HG02678 (cell line): Measurements from ENCODE around the gene CNOT3.
"Not testable (repeated sequence)": the region's sequence is repeated elsewhere in the genome, so short reads cannot be mapped to it uniquely, and the experiment has no call there.

Experiments
- ATAC-seq: cut with Tn5 transposase; IDR thresholded peaks from one replicate; pipeline ENCODE4 v1.9.1; 2021; ENCODE audit warnings: mild to moderate bottlenecking, moderate library complexity; ENCODE audit not compliant: unreplicated experiment

CNOT3 gene

GRCh38 chr19:54165222-54165621 is 27.7 kb downstream of the CNOT3 start:
- no peak for ATAC-seq

- ATAC-seq: peak; percentile 55
Measured at GRCh38 chr19:54168174-54168917, 30.8 kb downstream of the CNOT3 start.

- ATAC-seq: no peak
Measured at GRCh38 chr19:54169149-54169740, 31.7 kb downstream of the CNOT3 start.

GRCh38 chr19:54171736-54172431 is 34.3 kb downstream of the CNOT3 start:
- ATAC-seq: not testable (repeated sequence)

DNA sequence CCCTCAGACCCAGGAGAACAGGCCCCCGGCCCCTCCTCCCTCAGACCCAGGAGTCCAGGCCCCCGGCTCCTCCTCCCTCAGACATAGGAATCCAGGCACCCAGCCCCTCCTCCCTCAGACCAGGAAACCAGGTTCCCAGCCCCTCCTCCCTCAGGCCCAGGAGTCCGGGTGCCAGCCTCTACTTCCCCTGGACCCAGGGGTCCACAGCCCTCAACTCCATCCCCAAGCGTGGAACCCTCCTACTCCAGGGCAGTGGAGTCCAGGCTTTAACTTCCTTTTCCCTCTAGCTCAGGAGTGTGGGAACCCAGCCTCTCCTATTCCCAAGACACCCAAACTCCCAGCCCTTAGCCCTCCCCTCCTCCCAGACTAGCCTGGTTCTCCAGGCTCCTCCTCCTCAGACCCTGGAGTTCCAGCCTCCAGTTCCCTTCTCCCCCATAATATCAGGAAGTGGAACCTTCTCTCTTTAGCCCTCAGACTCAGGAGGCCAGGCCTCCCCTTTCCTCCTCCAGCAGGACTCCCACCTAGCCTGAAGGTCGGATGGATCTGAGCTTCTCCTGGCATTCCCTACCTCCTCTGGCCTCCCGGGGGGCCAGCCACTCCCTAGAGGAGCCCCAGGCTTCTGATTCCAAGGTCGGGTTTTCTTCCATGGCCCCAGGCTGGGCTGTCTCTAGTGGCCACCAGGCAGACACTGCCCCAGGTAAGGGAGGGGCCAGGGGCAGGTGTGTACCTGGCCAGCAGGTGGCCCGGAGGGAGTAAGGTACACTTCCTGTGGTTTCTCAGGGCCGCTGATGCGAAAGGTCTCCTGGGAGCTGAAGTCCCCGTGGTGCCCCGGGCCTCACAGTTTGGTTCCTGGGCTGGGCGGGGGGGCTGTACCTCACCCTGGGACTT is 35.2 kb downstream of the CNOT3 start, which contains the start of gene TMC4:
TSS of gene TMC4 (minus strand) at position 690 of the 888 bp plus-strand sequence. CDS start at position 647, 43 bp downstream.
- no peak for ATAC-seq

DNA sequence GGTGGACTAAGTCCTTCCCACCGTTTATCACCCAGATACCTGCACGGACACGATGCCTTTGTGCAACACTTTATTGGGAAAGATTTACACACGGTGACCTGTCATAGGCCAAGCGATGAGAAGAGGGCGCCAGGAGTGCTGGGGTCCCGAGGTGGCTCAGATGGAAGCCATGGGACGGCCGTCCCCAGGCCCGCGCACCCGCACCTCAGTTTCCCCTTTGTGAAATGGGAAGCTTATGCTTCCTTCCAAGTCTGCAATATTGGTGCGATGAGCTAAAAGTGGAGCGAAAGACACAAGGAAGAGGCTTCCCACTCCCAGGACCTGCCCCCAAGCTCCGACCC is 35.8 kb downstream of the CNOT3 start:
- no peak for ATAC-seq

GRCh38 chr19:54173951-54174834 is 36.6 kb downstream of the CNOT3 start:
- no peak for ATAC-seq

GRCh38 chr19:54178581-54179261 is 41.2 kb downstream of the CNOT3 start:
- no peak for ATAC-seq

- no peak for ATAC-seq
Measured at GRCh38 chr19:54179262-54179852, 41.8 kb downstream of the CNOT3 start.

DNA sequence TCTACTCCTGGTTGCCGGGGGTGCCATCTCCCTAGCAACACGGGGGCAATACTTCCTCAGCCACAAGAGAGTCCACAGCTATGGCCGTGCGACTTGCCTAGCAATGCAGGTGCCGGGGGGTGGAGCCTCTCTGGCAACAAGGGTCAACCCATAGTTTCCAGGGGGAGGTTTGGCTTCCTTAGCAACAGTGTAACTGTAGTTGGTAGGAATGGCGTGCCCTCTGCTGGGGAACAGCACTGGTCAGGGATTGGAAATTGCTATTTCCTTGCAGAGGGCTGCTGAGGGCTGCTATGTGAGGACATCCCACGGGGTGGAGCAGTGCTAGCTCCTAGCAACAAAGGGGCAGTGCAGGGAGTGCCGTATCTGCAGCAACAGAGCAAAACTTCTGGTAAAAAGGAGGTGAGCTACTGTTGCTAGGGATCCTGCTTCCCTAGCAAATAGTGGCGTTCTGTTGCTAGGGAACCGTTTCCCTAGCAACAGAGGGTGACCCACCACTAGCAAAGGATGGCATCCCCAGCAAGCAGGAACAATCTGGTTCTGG is 42.4 kb downstream of the CNOT3 start:
- no peak for ATAC-seq

DNA sequence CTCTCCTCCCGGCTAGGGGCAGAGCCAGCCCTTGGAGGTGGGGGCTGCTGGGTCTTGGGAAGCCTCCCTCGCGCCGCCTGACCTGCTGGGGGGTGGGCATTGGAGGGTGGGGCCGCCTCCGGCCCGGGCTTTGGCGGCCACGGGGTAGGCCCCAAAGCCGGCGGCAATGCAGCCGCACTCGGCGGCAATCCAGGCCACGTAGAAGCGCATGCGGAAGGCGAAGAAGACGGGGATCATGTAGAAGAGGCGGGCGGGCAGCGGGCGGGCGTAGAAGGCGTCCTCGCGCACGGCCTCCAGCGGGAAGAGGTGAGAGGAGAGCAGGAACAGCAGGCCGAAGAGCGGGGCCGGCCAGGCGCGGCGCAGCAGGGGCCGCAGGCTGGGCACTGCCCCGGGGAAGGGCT is 43.1 kb downstream of the CNOT3 start:
- no peak for ATAC-seq

DNA sequence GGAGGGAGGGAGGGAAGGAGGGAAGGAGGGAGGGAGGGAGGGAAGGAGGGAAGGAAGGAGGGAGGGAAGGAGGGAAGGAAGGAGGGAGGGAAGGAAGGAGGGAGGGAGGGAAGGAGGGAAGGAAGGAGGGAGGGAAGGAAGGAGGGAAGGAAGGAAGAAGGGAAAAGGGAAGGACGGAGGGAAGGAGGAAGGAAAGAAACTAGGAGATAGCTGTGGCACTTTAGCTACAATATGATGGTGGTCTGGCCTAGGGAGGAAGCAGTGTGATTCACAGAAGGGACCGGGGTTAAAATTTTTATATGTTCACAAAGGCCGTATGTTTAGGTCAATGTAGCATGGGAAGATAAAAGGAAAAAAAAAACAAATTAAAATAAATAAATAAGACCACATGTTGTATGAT is 44.3 kb downstream of the CNOT3 start:
- ATAC-seq: not testable (repeated sequence)

DNA sequence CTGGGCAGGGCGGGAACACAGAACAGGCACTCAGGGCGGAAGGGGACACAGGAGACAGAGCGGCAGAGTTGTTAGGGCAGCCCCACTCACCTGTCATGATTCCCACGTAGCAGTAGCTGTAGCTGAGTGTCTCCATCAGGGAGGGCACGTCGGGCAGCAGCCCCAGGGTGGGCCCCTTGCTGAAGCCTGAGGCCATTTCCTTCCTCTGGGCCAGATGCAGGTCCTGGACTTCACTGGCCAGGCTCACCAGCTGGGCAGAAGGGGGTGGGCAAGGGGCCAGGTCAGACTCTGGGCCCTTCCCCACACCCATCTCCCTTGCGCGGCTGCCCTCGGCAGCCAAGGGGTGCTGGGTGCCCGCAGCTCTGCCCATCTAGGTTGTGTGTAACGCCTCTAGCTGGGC is 45.9 kb downstream of the CNOT3 start:
- ATAC-seq: no peak

GRCh38 chr19:54186351-54186750 is 48.8 kb downstream of the CNOT3 start:
- no peak for ATAC-seq

- ATAC-seq: no peak
Measured at GRCh38 chr19:54186934-54187381, 49.4 kb downstream of the CNOT3 start.

GRCh38 chr19:54188215-54188871 is 50.8 kb downstream of the CNOT3 start:
- ATAC-seq: no peak

DNA sequence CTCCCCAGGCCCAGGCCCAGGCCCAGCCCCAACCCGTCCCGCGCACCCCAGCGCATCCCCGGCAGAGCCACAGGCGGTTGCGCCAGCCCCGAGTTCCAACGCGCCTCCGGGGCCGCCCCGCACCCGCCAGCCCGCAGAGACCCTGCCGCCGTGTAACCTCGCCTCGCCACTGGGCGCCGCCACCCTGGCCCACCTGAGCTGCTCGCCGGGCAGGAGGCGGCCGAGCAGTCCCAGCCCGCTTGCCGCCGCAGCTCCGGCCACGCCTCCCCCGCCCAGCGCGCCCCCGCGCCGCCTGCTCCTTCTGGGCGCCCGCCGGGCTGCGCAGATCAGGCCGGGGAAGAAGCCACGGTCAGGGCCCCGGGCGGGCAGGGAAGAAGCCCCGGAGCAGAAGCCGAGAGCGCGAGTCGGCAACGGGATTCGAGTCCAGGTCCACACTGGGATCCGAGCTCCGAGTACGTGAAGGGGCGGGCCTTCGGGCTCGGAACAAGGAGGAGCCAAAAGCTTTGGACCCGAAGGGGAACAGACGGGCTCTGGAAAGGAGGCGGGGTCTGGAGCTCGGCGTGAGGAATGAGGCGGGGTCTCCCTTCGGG is 51.7 kb downstream of the CNOT3 start, which contains the start of gene MBOAT7:
TSS of gene MBOAT7 (minus strand) at position 436 of the 590 bp plus-strand sequence. CDS start 1,072 bp downstream, outside the sequence.
- peak; percentile 19 for ATAC-seq
